ENCODE results near the gene AIFM1.
"Not testable (repeated sequence)": the region's sequence is repeated elsewhere in the genome, so short reads cannot be mapped to it uniquely, and the experiment has no call there.

The AIFM1 gene

GRCh38 chrX:130118441-130119311 is 47.0 kb downstream of the AIFM1 start:
- no peak for DNase-seq

GRCh38 chrX:130117166-130117565 is 48.5 kb downstream of the AIFM1 start:
- no peak for DNase-seq

- not testable (repeated sequence) for DNase-seq
Observed at GRCh38 chrX:130115119-130115885, 50.3 kb downstream of the AIFM1 start.

- DNase-seq: no peak
Observed at GRCh38 chrX:130114141-130114588, 51.5 kb downstream of the AIFM1 start.

GRCh38 chrX:130111220-130112154 is 54.2 kb downstream of the AIFM1 start:
- no peak for DNase-seq

GRCh38 chrX:130110379-130111219 is 55.0 kb downstream of the AIFM1 start, which contains the start of gene ELF4:
ELF4 (minus strand) TSS chrX:130110497; CDS start chrX:130081330, 29,167 bp downstream.
- no peak for DNase-seq

- no peak for DNase-seq
Observed at GRCh38 chrX:130109429-130110378, 55.9 kb downstream of the AIFM1 start.

- DNase-seq: no peak
Observed at GRCh38 chrX:130108647-130109428, 56.8 kb downstream of the AIFM1 start.

- no peak for DNase-seq
Observed at GRCh38 chrX:130106071-130106470, 59.6 kb downstream of the AIFM1 start.

- DNase-seq: no peak
Observed at GRCh38 chrX:130105244-130105643, 60.4 kb downstream of the AIFM1 start.

GRCh38 chrX:130103605-130104004 is 62.0 kb downstream of the AIFM1 start:
- DNase-seq: no peak

- no peak for DNase-seq
Observed at GRCh38 chrX:130100180-130100579, 65.5 kb downstream of the AIFM1 start.

- DNase-seq: no peak
Observed at GRCh38 chrX:130098210-130098552, 67.5 kb downstream of the AIFM1 start.

GRCh38 chrX:130097507-130098209 is 68.0 kb downstream of the AIFM1 start:
- no peak for DNase-seq

- DNase-seq: no peak
Observed at GRCh38 chrX:130095249-130096030, 70.2 kb downstream of the AIFM1 start.

- no peak for DNase-seq
Observed at GRCh38 chrX:130094696-130095095, 70.9 kb downstream of the AIFM1 start.

- no peak for DNase-seq
Observed at GRCh38 chrX:130093271-130093670, 72.4 kb downstream of the AIFM1 start.

GRCh38 chrX:130091980-130092522 is 73.6 kb downstream of the AIFM1 start:
- DNase-seq: no peak

Measured in NCI-H748 treated with DMSO at 0.1 percent for 48 hours (cell line).